ENCODE measurements around the gene LRSAM1. TPM values are rescaled to one million over a fixed set of nuclear protein-coding genes. Genes with fewer than 3 reads are reported as not detected.

Gene LRSAM1
- total and polyA plus RNA-seq, 2 donors from 2014 or later = 15.8 to 24.6 TPM

DNA sequence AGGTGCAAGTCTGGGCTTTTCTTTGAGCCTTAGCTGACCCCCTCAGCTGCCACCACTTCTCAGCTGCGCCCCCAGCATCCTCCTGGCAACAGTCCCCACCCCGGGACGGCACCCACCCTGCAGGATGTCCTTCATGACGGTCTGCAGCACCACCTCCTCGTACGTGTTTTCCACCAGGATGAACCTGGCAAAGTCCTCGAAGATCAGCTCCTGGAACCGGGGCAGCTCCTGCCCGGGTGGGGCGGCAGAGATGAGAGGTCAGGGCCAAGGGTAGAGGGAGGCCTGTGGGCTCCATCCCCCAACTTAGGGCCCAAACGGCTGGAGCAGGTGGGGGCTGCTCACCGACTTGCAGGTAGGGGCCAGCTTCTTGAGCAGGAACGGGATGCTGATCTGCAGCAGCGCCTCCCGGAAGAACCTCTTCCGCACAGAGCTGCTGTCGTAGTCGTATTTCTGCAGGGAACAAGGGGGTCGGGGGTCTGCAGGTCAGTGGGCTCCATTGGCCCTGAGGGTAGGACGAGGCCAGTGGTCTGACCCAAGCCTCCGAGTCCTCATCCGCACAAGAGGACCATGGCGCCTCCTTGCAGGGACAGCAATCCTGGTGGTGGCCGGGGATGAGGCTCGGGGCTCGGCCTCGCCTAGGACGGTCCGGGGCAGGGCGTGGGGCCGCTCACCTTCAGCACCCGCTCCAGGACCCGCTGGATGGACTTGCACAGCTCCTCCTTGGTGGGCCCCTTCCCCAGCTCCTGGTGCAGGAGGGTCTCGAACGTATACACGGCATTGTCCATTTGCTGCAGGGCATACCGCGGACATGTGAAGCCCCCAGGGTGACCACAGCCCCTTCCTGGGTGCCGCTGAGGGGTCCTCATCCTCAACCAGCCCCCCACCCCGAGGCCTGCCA, 56.7 kb downstream of the LRSAM1 start:
- no peak overlapping the region for H3K27ac ChIP-seq (ENCODE audit: low read depth in 2 of 2, low read length in 2 of 2)
- FAIRE-seq (no peak), DNase-seq (no peak)
- no peak overlapping the region for H3K9ac ChIP-seq (ENCODE audit: low read length in 3 of 3)
- no peak overlapping the region for H3K4me3 ChIP-seq (ENCODE audit: low read length in 3 of 3)
- intact Hi-C loops (cut with DNase I) = no loop called here
- no peaks in the 10 kb centered on the region for H3K9me3 ChIP-seq (ENCODE audit: control insufficient read depth in 2 of 3, insufficient read depth in 1 of 3, low read length in 3 of 3)
- TF ChIP-seq, protein P1, sequence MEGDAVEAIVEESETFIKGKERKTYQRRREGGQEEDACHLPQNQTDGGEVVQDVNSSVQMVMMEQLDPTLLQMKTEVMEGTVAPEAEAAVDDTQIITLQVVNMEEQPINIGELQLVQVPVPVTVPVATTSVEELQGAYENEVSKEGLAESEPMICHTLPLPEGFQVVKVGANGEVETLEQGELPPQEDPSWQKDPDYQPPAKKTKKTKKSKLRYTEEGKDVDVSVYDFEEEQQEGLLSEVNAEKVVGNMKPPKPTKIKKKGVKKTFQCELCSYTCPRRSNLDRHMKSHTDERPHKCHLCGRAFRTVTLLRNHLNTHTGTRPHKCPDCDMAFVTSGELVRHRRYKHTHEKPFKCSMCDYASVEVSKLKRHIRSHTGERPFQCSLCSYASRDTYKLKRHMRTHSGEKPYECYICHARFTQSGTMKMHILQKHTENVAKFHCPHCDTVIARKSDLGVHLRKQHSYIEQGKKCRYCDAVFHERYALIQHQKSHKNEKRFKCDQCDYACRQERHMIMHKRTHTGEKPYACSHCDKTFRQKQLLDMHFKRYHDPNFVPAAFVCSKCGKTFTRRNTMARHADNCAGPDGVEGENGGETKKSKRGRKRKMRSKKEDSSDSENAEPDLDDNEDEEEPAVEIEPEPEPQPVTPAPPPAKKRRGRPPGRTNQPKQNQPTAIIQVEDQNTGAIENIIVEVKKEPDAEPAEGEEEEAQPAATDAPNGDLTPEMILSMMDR (IDR thresholded peaks at IDR 0.05; ENCODE audit: borderline replicate concordance, extremely low read depth, insufficient read depth) = no peak
- no peaks in the 10 kb centered on the region for H3K4me1 ChIP-seq (ENCODE audit: control insufficient read depth in 2 of 3, insufficient read depth in 2 of 3, low read depth in 1 of 3, low read length in 3 of 3)
- H3K27me3 ChIP-seq (ENCODE audit: control insufficient read depth, insufficient read depth, low read length) = no peaks in the 10 kb centered on the region
- peaks cover 0 to 12% (median 0%) of the 10 kb centered on the region in 3 donors for H3K36me3 ChIP-seq (ENCODE audit: control insufficient read depth in 2 of 3, insufficient read depth in 3 of 3, low read length in 3 of 3)

DNA sequence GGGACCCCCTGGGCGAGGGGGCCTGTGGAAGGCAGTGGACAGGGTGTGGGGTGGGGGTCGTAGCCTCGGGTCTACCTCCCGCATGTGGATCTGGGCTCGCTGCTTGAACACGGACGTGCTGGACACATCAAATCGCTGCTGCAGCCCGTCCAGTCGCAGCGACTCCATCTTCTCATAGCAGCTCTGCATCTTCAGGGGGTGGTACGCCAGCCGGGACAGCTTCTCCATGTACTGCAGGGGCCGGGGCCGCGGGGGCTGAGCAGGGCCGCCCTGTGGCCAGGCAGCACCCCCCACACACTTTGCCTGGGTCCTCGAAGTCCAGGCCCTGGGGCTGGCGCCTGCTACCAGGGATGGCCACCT, 57.6 kb downstream of the LRSAM1 start:
- no peaks in the 10 kb centered on the region for H3K4me1 ChIP-seq (ENCODE audit: control insufficient read depth in 2 of 3, insufficient read depth in 2 of 3, low read depth in 1 of 3, low read length in 3 of 3)
- FAIRE-seq (no peak), DNase-seq (no peak)
- H3K36me3 ChIP-seq (ENCODE audit: control insufficient read depth in 2 of 3, insufficient read depth in 3 of 3, low read length in 3 of 3) = peaks cover 0 to 11% (median 0%) of the 10 kb centered on the region in 3 donors
- H3K4me3 ChIP-seq (ENCODE audit: low read length in 3 of 3) = no peak overlapping the region
- TF ChIP-seq, protein P1 (IDR thresholded peaks at IDR 0.05; ENCODE audit: borderline replicate concordance, extremely low read depth, insufficient read depth) = no peak
- H3K9me3 ChIP-seq (ENCODE audit: control insufficient read depth in 2 of 3, insufficient read depth in 1 of 3, low read length in 3 of 3) = no peaks in the 10 kb centered on the region
- H3K27me3 ChIP-seq (ENCODE audit: control insufficient read depth, insufficient read depth, low read length) = no peaks in the 10 kb centered on the region
- intact Hi-C loops (cut with DNase I) = no loop called here
- no peak overlapping the region for H3K27ac ChIP-seq (ENCODE audit: low read depth in 2 of 2, low read length in 2 of 2)
- no peak overlapping the region for H3K9ac ChIP-seq (ENCODE audit: low read length in 3 of 3)

DNA sequence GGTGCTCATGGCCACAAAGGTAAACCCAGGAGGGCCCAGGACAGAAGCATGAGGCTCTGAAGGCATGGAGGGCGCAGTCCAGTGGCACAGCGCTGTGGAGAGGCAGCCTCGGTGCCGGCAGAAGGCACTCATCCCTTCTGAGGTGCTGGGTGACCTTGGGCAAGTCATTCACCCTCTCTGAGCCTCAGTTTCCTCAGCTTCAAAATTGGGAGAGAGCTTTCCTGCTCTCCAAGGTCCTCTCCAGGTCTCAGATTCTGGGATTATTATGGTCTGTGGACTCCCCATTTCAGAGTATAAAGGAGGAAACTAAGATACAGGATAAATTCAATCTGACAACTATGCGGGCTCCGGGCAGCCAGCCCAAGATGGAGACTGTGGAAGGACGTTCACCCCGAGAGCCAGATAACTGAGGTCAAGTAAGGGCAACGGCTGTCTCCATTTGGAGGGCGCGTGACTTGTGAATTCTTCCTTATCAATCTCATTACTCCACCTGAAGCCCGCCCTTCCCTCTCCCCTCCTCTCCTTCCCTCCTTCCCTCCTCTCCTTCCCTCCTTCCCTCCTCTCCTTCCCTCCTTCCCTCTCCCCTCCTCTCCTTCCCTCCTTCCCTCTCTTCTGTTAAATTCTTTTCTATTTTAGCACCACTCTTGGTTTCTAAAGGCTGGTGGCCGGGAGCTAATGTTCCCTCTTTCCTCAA, 58.1 kb downstream of the LRSAM1 start:
- no peak for FAIRE-seq
- intact Hi-C loops (cut with DNase I) = no loop called here

More for the DNA sequence above, 58.1 kb downstream of the LRSAM1 start:
- no peaks in the 10 kb centered on the region for H3K9me3 ChIP-seq (ENCODE audit: control insufficient read depth in 2 of 3, insufficient read depth in 1 of 3, low read length in 3 of 3)
- peak overlapping the region; percentile 32 to 61 for H3K27ac ChIP-seq (ENCODE audit: low read depth in 2 of 2, low read length in 2 of 2)
- no peaks in the 10 kb centered on the region for H3K27me3 ChIP-seq (ENCODE audit: control insufficient read depth, insufficient read depth, low read length)
- peaks cover 0 to 11% (median 0%) of the 10 kb centered on the region in 3 donors for H3K36me3 ChIP-seq (ENCODE audit: control insufficient read depth in 2 of 3, insufficient read depth in 3 of 3, low read length in 3 of 3)
- no peak overlapping the region for H3K4me3 ChIP-seq (ENCODE audit: low read length in 3 of 3)
- H3K4me1 ChIP-seq (ENCODE audit: control insufficient read depth in 2 of 3, insufficient read depth in 2 of 3, low read depth in 1 of 3, low read length in 3 of 3) = no peaks in the 10 kb centered on the region
- TF ChIP-seq, protein P1 (IDR thresholded peaks at IDR 0.05; ENCODE audit: borderline replicate concordance, extremely low read depth, insufficient read depth) = no peak
- DNase-seq = no peak
- no peak overlapping the region for H3K9ac ChIP-seq (ENCODE audit: low read length in 3 of 3)

Data from kidney (tissue), 14 donors.